ENCODE data around the gene SLC7A14.
A peak's percentile ranks its signal among the peaks of the same experiment; 100 is the strongest.

The SLC7A14 gene

DNA sequence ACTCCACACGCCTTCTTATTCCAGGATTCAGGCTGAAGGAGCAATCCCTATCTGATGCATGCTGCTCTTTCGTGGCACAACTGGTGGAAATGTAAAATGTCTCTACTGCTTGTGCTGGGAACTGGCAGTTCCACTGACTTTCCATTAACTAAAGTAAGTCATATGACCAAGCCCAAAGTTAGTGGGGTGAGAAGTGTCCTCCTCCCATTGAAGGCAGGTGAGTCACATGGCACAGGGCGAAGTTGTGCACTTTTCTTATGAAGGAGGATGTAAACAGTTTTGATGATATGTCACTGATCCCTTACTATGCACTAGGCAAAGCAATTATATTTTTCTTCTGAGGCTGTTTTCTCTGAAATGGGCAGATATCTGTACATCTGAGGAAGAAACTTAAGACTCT is 51.6 kb downstream of the SLC7A14 start:
- no peak for DNase-seq (ENCODE audit: low spot score)

DNA sequence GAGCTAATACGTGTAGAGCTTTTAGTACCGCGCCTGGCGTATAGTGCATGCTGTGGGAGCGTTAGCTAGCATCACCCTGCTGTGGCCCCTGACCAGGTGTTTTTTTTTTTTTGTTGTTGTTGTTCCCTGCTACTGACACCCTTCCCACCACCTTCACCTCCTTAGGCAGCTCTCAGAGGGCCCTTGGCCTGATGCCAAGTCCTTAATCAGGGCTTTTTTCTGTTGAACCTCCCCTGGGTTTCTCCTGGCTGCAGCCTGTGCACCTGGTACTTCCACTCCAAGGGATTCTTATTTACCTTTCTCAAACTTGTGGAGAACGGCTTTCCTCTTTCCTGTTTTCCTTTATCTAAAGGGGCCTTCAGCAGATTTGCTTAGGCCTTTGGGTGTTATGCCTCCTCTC is 53.3 kb downstream of the SLC7A14 start:
- no peak for DNase-seq (ENCODE audit: low spot score)

DNA sequence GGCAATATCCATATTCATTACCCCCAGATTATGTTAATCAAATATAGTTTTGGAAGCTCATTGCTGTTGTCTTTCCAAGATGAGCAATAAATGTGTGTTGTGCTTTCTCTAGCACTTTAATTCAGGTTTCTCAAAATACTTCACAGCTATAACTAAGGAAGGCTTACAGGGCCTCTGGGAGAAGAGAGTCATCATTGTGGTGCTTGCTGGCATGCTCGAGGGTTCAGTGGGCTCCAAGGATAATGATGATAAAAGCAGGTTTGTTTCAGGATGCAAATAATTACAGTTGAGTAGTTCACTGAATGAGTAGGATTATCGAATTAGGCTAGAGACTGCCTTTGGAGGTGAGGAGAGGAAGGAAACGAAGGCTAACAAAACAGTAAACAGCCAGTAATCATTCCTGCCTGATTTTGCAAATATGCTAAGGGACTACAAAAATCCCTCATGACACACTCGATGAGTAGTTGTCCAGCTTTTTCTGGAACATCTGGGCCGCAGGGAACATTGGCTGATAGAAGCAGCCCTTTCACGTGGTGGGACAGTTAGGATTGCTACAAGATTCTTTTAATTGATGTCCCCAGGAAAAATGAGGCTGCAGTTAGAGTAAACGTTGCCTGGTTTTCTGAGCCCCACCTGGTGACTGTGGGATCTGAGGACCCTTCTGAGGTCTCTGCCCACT is 54.1 kb downstream of the SLC7A14 start:
- no peak for DNase-seq (ENCODE audit: low spot score)

DNA sequence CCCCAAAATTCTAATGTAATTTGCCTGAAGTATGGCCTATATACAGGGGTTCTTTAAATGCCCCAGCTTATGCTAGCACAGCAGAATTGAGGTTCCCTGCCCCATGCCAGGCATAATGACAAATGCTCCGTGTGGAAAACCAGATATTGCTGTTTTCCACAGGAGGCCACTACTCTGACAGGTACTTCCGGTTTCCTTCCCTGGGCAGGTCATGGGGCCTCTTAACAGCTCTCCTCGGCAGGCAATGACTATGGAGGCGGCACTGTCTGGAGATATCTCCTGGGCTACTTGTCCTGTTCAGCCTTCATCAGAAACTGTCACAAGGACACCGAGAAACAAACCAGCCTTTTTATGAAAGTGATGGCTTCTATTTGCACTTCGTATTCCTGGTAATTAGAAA is 54.8 kb downstream of the SLC7A14 start:
- DNase-seq (ENCODE audit: low spot score) = no peak

DNA sequence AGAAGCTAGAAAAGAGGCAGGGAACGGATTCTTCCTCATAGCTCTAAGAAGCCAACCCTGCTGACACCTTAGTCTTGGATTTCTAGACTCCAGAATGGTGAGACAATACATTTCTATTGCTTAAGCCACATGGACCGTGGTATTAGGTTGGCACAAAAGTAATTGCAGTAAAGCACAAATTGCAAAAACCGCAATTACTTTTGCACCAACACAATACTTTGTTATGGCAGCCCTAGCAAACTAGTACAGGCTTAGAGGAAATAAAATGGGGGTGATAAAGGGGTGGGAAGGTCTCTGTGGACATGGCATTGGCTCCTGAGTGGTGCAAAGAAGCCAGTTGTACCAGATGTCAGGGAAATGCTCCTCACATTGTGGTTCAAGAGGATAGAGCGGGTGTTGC is 56.0 kb downstream of the SLC7A14 start:
- no peak for DNase-seq (ENCODE audit: low spot score)

DNA sequence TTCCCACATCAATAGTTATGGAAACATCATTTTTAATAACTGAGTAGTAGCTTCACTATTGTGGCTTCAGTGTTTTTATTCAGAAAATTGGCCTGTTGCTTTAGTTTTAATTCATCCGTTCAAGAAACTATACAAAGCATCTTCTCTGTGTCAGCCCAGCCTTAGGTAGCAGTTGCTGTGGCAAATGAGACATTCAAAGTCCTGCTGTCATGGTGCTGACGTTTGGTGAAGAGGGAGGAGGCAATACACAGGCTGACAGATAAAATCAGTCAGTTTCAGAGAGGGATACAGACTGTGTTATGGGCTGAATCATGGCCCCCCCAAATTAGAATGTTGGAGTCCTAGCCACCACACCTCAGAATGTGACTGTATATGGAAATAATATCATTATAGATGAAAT is 56.5 kb downstream of the SLC7A14 start:
- no peak for DNase-seq (ENCODE audit: low spot score)

DNA sequence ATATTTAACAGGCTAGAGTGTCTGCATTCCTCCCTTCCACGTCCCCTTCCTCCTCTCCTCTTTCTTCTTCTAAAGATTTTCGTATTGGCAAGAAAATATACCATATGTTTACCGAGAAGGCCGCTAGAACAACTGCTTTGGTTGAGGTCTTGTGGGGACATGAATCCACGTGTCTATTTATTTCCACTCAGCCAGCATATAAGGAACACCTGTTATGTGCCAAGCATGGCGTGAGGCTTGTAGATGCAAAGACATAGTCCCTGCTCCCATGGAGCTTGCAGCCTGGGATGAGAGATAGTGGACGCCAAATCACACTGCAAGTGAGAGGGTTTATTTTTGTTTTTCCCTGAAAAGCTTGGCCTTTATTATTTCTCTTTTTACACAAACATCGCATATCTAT is 57.1 kb downstream of the SLC7A14 start:
- no peak for DNase-seq (ENCODE audit: low spot score)

DNA sequence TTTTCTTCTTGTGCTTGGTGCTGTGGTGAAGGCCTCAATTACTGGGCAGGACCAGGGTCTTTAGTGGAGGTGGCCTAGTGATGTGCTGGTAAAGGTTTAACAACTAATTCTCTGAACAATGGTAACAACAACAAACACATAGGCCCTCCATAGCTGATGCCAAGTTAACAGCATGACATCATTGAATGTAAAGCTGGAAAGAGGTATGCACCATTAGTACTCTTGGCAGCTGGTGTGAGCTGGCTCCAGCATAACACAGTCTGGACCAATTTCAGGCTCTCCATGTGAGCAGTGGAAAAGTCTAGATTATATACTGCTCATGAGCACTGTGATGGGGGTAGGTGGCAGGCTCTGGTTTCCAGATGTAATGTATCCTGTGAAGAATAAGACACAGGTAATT is 61.8 kb downstream of the SLC7A14 start:
- no peak for DNase-seq (ENCODE audit: low spot score)

DNA sequence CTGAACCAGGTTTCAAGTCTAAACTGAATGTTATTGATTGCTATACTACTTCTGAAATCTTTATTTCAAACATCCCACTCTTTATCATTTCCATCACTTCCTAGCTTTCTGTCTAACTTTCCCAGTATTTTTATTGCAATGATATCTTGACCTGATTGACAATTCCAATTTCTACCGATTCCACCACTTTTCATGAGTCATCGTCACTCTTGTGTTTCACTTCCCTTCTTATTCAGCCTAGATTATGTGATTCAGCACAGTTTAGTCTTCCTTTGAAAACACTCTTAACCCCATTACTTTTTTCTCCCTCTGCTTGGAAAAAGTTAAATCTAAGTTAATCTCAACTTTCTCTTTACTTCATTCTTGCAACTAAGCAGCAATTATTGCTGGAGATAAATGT is 62.6 kb downstream of the SLC7A14 start:
- no peak for DNase-seq (ENCODE audit: low spot score)

DNA sequence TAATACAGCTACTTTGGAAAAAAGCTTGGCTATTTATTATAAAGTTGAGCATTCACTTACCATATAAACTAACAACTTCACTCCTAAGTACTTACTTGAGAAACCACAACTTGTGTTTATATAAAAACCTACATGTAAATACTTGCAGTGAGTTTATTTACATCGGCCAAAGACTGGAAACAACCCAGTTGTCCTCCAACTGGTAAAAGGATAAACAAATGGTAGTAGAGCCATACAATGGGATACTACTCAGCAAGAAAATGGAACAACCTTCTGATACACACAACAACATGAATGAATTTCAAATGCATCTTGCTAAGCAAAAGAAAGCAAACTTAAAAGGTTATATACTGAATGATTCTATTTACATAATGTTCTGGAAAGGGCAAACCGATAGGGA is 63.7 kb downstream of the SLC7A14 start:
- no peak for DNase-seq (ENCODE audit: low spot score)

DNA sequence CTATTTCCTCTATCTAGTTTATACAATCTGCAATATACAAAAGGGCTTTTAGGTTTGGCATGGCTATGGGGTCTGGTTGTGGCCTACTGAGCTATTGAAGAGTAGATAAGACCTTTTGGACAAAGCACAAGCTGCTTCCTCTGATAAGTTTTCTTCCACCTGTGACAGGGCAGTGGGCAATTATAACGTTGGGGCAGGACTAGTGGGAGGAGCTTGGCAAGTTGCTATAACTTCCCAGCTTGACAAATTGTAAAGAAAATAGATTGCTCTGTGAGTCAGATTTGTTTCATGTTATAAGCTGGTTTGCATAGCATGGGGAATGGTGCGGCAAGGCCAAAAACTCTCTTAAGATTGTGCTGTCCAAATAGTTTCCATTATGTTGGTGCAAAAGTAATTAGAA is 64.9 kb downstream of the SLC7A14 start:
- no peak for DNase-seq (ENCODE audit: low spot score)

DNA sequence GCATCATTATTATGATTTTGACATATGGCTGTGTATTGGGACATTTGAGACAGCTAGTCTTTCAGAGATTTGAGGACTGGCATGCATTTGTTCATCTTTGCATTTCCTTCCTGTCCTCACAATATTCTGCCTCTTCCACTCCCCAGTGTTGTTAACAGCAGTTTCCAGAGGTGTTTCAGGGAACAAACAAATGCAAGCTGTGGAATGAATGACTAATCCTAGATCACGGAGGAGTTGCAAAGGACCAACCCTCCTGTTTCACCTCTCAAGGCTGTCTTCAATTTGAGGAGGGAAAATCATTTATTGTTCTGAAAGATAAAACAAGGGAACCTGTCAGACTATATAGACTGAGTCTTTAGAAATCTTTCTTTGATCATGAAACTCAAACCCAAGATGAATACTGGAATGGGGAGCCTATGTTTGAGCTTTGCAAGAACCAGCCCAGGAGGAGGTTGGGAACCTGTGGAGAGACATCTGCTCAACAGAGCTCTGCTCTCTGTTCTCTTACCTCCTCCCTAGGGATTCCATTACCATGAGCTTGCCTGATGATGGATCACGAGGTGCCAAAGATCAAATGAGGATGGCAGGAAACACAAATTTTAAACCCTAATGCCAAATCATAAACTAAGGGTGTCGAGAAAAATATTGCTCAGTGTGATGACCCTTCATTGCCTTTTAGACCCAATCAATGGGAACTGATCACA is 68.5 kb downstream of the SLC7A14 start:
- no peak for DNase-seq (ENCODE audit: low spot score)

DNA sequence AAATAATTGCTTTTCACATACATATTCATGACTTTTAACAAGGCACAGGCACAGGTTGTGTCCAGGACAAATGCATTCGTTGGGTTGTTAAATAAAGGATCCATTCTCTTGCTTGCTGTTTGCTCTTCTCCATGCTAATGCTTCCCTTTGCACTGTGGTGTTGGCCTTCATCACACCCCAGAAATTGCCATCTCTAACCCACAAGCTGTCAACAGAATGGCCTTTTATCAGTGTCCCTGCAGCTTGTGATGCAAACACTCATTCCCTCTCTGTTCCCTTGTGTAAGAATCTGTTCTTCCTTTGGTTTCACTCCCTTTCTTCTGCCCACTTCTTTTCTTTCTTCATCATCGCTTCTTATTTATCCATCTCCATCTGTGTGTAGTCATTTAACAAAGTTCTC is 72.2 kb downstream of the SLC7A14 start:
- DNase-seq (ENCODE audit: low spot score) = no peak

DNA sequence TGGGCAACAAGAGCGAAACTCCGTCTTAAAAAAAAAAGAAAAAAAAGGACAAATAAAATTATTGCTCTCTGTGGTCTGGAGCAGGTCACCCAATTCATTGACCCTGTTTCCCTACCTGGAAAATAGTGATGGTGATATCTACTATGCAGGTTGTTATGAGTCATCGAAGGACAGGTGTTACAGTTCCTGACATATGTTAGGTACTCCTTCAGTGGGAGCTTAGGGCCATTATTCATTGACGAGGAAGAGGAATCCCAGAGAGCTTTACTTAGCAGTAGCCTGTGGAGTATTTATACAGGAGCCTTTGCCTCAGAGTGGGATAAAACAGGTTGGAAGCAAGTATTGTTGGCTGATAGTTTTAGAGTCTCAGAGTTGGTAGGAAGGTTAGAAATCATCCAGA is 74.5 kb downstream of the SLC7A14 start:
- no peak for DNase-seq (ENCODE audit: low spot score)

DNA sequence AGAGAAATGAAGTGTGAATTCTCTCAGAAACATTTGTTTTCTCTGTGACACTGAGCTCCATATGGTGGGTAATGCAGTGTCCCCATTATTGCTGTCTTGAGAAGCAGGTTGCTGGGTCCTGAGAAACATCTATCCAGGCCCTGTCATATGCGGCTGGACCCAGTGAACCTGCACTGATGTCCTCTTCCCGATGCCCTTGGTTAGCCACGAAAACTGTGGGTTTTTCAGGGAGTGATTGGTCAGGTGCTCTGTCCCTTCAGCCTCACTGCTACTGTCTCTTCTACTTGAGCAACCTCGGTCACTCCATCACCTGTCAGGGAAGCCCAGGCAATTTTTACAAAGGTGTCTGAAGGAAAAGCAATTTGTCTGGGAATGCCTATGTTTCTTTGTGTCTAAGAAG is 77.0 kb downstream of the SLC7A14 start:
- DNase-seq (ENCODE audit: low spot score) = no peak

DNA sequence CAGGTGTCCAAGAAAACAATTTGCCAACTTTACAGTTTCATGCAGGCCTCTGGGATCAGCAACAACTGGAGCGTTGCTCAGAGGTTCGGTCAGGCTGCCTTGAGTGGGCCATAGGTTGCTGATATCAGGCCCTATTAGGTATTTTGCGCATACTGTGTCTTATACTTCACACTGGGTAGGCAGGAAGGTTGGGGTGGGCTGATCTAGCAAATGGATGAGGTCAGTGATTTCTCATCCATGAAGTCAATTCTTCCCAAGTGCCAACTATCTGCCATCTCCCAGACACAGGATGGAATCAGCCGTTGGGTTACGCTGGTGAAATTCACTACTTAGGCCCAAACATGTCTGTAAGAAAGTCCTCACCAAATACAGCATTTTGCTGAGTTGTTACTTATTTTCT is 77.6 kb downstream of the SLC7A14 start:
- no peak for DNase-seq (ENCODE audit: low spot score)

DNA sequence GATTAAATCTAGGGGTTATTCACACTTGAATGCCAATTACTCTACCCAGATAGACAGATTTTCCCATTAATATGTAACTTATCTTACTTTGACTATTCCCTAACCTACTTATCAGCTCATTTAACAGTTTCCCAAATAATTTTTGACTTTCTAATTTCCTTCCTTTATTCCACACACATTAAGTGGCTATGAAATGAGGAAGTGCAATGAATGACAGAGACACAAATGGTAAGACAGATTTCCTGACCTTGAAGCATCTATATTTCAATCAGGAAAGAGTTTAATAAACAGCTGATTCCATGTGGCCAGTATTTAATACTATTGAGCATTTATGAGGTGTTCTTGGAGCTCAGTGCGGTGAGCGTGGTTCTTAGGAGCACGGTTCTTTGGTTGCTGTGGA is 78.8 kb downstream of the SLC7A14 start:
- DNase-seq (ENCODE audit: low spot score) = no peak

DNA sequence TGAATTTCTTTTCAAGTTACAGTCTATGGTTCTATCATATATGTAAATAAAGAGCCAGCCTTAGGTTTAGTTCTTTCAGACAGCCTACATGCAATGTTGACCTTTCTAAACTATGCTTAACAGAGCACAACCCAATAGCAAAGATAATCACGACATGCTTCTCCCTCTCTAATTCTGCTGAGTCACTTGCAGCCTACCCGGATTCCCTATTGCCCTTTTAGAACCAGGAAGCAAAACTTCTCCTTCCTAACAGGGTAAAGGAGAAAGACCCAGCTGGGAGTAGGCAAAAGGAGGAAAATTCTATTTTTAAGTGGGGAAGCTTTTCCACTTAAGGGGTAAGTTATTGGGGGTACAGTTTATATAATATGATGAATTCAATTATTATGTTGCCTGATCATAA is 79.3 kb downstream of the SLC7A14 start:
- peak; percentile 42 for DNase-seq (ENCODE audit: low spot score)

DNA sequence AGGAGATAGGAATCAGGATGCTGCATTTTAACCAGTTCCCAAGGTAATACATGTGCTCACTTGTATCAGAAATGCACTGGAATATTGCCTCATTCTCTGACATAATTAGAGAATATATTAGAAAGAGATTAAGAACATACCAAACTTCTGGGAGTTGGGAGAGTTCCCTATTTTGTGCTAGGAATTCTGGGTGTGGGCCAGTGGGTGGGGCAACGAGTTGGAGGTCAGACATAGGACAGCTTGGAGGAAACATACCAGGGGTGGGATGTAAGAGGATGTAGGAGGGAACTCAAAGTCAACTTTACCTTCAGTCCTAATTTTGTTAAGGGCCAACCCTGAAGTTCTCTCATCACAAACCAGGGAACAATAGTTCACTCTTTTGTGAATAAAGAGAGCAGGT is 83.6 kb downstream of the SLC7A14 start:
- peak; percentile 18 for DNase-seq (ENCODE audit: low spot score)

DNA sequence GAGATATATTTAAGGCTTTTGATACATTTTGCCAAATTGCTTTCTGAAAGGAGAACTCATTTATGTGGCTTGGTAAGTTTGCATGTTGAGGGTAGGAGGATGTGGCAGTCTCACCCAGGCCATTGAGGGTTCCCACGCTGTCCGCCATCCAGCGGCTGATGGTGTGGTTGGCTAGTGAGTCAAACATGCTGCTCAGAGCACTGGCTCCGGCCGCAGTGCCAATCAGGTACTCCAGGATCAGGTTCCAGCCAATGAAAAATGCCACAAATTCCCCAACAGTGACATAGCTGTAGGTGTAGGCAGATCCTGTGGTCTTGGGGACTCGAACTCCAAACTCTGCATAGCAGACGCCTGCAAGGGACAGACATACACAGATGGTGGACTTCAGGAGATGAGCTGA is 84.9 kb downstream of the SLC7A14 start:
- no peak for DNase-seq (ENCODE audit: low spot score)

DNA sequence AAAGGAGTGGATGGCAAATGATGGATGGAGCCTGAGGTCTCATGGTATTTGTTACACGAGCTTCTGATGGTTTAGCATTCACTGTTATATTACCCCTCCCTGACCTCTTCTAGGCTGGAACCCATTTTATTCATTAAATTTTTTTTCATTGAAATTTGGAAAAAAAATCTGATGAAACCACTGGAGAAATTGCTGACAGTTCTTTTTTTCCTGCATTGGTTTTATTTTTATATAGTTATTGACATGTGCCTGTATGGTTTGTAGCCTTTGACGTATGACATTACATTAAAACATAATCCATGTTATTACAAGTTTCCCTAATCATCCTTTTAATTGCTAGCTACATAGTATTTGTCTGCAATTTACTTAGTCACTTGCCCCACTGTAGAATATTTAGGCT is 85.4 kb downstream of the SLC7A14 start:
- no peak for DNase-seq (ENCODE audit: low spot score)

DNA sequence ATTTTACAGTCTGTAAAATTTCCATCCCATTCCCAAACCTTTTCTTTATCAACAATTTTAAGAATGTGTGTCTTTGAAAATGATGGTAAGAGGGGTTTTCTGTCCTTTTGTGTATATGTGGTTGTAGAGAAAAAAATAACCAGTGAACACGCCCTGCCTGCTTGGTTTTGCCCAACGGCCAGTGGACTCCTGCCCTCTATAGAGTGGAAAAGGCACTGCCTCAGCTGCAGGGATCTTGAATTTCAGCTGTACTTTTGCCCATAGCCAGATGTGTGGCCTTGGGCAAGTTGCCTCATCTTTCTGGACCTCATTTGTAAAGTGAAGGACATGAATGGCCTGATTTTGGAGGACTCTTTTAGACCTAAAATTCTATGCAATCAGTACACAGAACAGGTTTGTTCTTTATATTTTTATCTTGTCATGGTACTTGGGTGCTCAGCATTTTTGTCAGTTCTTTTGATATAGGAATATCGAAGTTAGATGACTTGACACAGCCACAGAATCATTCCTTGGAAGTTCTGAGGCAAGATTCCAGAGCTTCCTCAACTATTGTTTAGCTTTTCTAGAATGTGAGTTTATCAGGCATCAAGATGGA is 86.2 kb downstream of the SLC7A14 start:
- DNase-seq (ENCODE audit: low spot score) = peak; percentile 67

DNA sequence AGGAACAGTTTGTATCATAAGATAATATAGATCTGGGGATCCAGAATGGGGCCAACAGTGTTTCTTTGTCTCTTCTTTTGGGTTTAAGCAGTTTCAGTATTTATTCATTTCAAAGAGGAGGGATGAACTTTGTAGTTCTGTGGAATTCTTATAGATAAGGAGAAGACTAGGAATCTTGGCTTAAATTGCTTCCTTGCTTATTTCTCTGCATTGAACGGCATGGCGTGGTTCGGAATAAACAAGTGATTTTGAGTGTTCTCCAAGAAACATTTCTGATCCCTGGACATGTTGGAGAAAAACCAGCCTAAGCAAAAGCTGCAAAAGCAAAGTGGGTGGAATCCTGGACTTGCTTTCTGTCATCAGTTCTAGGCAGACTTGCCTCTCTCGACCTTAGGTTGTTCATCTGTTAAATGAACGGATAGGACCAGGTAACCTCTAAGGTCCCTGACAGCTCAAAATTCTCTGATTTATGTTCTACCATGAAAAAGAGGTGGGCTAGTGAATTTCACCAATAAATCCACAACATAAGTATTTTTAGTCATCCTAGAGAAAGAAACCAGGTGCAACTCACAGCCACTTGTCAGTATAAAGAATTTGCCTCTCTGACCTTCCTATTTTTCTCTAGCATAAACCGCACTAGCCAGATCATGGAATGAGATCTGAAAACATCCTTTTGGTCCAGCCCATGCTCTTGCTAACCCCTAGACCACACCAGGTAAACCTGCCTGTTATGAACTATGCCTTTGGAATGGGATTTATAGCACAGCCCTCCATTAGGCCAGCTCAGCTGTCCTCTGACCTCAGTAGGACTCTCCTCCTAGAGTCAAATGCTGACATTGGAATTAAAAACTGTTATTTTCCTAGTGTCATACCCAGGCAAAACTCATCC is 88.4 kb downstream of the SLC7A14 start:
- DNase-seq (ENCODE audit: low spot score) = no peak

All from AG08396 (cell line).